Measurements from ENCODE around the gene TSNAXIP1. TPM values are rescaled to one million over a fixed set of nuclear protein-coding genes. Genes with fewer than 3 reads are reported as not detected.

Gene TSNAXIP1, protein sequence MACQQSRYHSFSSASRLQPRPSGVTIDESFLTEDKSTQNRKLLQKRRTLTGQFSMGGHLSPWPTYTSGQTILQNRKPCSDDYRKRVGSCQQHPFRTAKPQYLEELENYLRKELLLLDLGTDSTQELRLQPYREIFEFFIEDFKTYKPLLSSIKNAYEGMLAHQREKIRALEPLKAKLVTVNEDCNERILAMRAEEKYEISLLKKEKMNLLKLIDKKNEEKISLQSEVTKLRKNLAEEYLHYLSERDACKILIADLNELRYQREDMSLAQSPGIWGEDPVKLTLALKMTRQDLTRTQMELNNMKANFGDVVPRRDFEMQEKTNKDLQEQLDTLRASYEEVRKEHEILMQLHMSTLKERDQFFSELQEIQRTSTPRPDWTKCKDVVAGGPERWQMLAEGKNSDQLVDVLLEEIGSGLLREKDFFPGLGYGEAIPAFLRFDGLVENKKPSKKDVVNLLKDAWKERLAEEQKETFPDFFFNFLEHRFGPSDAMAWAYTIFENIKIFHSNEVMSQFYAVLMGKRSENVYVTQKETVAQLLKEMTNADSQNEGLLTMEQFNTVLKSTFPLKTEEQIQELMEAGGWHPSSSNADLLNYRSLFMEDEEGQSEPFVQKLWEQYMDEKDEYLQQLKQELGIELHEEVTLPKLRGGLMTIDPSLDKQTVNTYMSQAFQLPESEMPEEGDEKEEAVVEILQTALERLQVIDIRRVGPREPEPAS
- total RNA-seq, result under 1 TPM; 0.15 to 0.97 (median 0.72) TPM

DNA sequence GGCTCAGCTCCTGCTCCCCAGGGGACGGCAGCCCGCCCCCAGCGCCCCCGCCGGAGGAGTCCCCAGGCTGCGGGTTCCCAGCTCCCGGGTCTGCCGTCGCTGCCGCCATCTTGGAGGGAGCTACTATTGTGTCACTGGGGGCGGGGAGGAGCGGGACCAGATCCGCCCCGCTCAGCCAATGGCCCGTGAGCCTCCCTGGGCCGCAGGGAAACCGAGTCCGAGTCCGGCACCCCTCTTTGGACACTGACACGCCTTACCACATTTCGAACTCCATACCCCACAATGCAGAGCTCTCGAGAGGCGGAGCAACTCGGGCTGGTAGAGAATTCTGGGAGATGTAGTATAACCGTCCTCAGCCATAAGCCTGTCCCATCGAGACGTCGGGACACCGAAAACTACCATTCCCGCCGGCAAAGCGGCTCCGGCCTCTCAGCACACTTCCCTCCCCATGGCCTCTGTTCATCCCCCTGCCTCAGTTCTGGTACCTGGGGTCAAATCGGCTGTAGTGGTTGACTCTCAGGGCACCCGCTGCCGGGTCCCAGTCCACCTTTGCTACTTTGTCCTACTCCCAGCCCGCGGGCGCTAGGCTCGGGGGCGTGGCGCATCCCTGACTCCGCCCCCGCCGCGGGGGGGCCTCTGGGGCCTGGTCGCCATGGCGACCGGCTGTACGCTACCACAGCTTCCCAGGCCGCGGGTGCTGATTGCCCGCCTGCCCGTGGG lies at the start of gene TSNAXIP1, which contains the start of gene RANBP10:
Gene TSNAXIP1, plus strand, starts transcription at position 462 of the 720 bp plus-strand sequence. CDS start 261 bp downstream, outside the sequence.
Gene RANBP10, minus strand, starts transcription at position 133 of the 720 bp plus-strand sequence. Its CDS starts 24 bp downstream, at position 109.
- peak; percentile 90 for DNase-seq

DNA sequence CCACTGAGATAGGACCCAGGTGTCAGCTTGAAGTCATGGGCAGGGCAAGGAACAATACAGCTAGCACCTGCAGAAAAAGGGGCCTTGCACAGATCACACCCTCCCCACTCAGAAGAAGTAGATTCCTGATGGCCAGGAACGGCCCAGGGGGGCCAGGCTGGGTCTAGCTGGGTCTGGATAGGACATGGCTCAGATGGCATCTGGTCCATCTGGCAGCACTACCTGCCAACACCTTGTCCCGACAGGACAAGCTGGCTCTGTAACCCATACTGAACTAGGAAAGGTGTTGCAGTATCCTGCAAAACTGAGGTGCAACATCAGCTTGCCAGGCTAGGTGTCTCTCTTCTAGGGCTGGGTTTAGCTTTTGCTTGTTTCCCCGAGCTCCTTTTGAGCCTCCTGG lies 48.7 kb upstream of the TSNAXIP1 start:
- TF ChIP-seq, protein P1, sequence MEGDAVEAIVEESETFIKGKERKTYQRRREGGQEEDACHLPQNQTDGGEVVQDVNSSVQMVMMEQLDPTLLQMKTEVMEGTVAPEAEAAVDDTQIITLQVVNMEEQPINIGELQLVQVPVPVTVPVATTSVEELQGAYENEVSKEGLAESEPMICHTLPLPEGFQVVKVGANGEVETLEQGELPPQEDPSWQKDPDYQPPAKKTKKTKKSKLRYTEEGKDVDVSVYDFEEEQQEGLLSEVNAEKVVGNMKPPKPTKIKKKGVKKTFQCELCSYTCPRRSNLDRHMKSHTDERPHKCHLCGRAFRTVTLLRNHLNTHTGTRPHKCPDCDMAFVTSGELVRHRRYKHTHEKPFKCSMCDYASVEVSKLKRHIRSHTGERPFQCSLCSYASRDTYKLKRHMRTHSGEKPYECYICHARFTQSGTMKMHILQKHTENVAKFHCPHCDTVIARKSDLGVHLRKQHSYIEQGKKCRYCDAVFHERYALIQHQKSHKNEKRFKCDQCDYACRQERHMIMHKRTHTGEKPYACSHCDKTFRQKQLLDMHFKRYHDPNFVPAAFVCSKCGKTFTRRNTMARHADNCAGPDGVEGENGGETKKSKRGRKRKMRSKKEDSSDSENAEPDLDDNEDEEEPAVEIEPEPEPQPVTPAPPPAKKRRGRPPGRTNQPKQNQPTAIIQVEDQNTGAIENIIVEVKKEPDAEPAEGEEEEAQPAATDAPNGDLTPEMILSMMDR (IDR thresholded peaks at IDR 0.05), result no peak
- TF ChIP-seq POLR2A (IDR thresholded peaks at IDR 0.05), result no peak
- Histone ChIP-seq H3K9me3 (no peaks in the 10 kb centered on the region), H3K36me3 (peaks cover 7 to 65% (median 9%) of the 10 kb centered on the region in 3 donors), H3K27ac (no peak overlapping the region), H3K27me3 (no peaks in the 10 kb centered on the region), H3K4me3 (no peak overlapping the region), H3K4me1 (peaks cover 0 to 18% (median 5%) of the 10 kb centered on the region in 3 donors)
- WGBS, 2 donors, result 43 to 67% methylated on average over 1 to 2 of the region's 3 CpGs
- intact Hi-C loops (cut with DNase I), result no loop called here
- no peak for DNase-seq

More for the DNA sequence above, at the start of gene TSNAXIP1, which contains the start of gene RANBP10:
- peak within 1 kb of the TSS; percentile 89 to 96 (median 90) for H3K4me3 ChIP-seq
- H3K27me3 ChIP-seq, result no peaks in the 10 kb centered on the region
- H3K9me3 ChIP-seq, result no peaks in the 10 kb centered on the region
- intact Hi-C loops (cut with DNase I), result no loop called here
- TF ChIP-seq POLR2A (IDR thresholded peaks at IDR 0.05), result peak in 3 of 4 donors; percentile 58 to 80 (median 73)
- TF ChIP-seq, protein P1 (IDR thresholded peaks at IDR 0.05), result no peak
- H3K27ac ChIP-seq, result peak within 1 kb of the TSS; percentile 87 to 94 (median 90)
- peaks cover 0 to 34% (median 0%) of the 10 kb centered on the region in 3 donors for H3K36me3 ChIP-seq
- 0% methylated on average over 4 to 22 of the region's 54 CpGs for WGBS, 2 donors
- H3K4me1 ChIP-seq, result peaks cover 12 to 40% (median 18%) of the 10 kb centered on the region in 3 donors

DNA sequence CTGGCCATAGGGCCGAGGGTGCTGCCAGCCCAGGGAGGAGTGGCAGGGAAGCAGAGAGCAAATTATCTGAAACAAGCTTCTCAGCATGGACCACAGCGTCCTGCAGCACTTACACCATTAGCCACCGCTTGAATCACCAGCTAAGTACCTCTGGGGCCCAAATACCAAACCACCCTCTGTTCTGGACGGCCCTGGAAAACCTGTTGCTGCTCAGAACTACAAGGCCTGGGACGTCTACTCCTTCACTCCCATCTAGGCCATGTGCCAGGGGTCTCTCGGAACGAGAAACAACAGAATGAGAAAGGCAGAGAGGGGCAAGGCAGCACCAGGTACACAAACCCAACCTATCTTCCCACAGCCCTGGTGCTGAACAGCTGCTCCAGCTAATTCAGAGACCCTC lies 47.7 kb upstream of the TSNAXIP1 start:
- TF ChIP-seq, protein P1 (IDR thresholded peaks at IDR 0.05), result no peak
- TF ChIP-seq POLR2A (IDR thresholded peaks at IDR 0.05), result no peak
- no peak overlapping the region for H3K4me3 ChIP-seq
- WGBS, 2 donors, result 75 to 80% methylated on average over 2 to 4 of the region's 7 CpGs
- H3K27me3 ChIP-seq, result no peaks in the 10 kb centered on the region
- no peak for DNase-seq
- H3K27ac ChIP-seq, result no peak overlapping the region
- H3K36me3 ChIP-seq, result peaks cover 7 to 66% (median 10%) of the 10 kb centered on the region in 3 donors
- intact Hi-C loops (cut with DNase I), result no loop called here
- no peaks in the 10 kb centered on the region for H3K9me3 ChIP-seq
- H3K4me1 ChIP-seq, result peaks cover 0 to 18% (median 5%) of the 10 kb centered on the region in 3 donors

DNA sequence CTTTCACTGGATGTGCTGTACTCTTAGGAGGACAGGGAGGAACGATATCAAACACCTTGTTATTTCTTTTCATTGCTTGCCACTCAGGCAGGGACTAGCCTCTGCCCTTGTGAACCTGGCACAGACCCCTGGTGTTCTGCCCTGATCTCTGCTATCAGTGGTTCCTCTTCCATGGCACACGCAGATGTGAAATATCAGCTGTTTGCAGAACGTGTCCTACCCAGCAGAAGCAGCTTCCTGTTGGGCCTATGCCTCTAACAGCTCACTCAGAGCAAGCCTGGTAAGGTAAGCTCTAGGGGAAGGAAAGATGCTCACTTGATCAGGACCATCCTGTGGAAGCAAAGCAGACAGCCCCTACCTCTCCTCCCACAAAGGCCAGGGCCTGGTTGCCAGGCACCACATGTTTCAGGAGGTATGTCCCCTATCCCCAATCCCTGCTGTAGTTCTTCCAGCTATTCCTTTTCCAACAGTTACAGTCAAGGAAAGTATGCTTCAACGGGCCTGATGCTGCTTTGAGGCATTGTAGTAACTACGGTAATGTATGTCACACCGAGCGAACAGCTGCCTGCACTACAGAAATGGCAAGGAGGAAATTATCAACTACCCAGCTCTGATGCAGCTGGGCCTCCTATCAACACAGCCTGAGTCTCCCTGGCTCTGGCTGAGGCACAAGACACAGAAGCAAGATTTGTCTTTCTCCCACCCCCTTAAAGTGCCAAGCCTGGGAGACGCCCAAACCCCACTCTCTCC lies 46.3 kb upstream of the TSNAXIP1 start:
- peak overlapping the region in 3 of 4 donors; percentile 26 to 71 (median 63) for H3K27ac ChIP-seq
- H3K4me1 ChIP-seq, result peaks cover 0 to 18% (median 5%) of the 10 kb centered on the region in 3 donors
- no peaks in the 10 kb centered on the region for H3K9me3 ChIP-seq
- H3K4me3 ChIP-seq, result no peak overlapping the region
- H3K27me3 ChIP-seq, result no peaks in the 10 kb centered on the region
- TF ChIP-seq, protein P1 (IDR thresholded peaks at IDR 0.05), result no peak
- TF ChIP-seq POLR2A (IDR thresholded peaks at IDR 0.05), result no peak
- intact Hi-C loops (cut with DNase I), result no loop called here
- H3K36me3 ChIP-seq, result peaks cover 7 to 62% (median 13%) of the 10 kb centered on the region in 3 donors
- DNase-seq, result no peak
- WGBS, 2 donors, result 58 to 62% methylated on average over 8 of the region's 8 CpGs

Data from esophagus squamous epithelium (tissue), 5 donors.